Memory B cell (primary cell): ENCODE results near the gene TFAP2B.
A peak's percentile ranks its signal among the peaks of the same experiment; 100 is the strongest.

Source experiments
- ATAC-seq: fragments of 150-1000 bp; cut with Tn5 transposase; 2 replicates; pipeline ENCODE4 v1.10.0; 2021; ENCODE audit warnings: low read depth, mild to moderate bottlenecking, moderate library complexity
- DNase-seq, 2 donors: peaks; one replicate each; pipeline ENCODE4 v3.0.0; 2022; ENCODE audit warnings: low spot score in 2 of 2
- H3K27ac Mint-ChIP-seq: one replicate; pipeline ENCODE4 v1.8.0; 2022; ENCODE audit warnings: mild to moderate bottlenecking, moderate library complexity, mixed read lengths
- H3K27me3 Mint-ChIP-seq: one replicate; pipeline ENCODE4 v1.8.0; 2022; ENCODE audit warnings: mixed read lengths
- H3K36me3 Mint-ChIP-seq: one replicate; pipeline ENCODE4 v1.8.0; 2022; ENCODE audit warnings: mild to moderate bottlenecking, mixed read lengths
- H3K4me1 Mint-ChIP-seq: one replicate; pipeline ENCODE4 v1.8.0; 2022; ENCODE audit warnings: mixed read lengths
- H3K4me3 Mint-ChIP-seq: one replicate; pipeline ENCODE4 v1.8.0; 2022; ENCODE audit warnings: mild to moderate bottlenecking, moderate library complexity, mixed read lengths
- H3K9me3 Mint-ChIP-seq: one replicate; pipeline ENCODE4 v1.8.0; 2022; ENCODE audit warnings: mixed read lengths

The TFAP2B gene

GRCh38 chr6:50831186-50831585 lies 12.5 kb downstream of the TFAP2B start:
- DNase-seq (no peak), ATAC-seq (no peak)
- Mint-ChIP-seq H3K27ac (no peak overlapping the region), H3K4me1 (peaks cover 7% of the 10 kb centered on the region), H3K36me3 (no peaks in the 10 kb centered on the region), H3K27me3 (peaks cover 23% of the 10 kb centered on the region), H3K9me3 (no peaks in the 10 kb centered on the region), H3K4me3 (no peak overlapping the region)

GRCh38 chr6:50832912-50833311 lies 14.2 kb downstream of the TFAP2B start:
- no peaks in the 10 kb centered on the region for H3K36me3 Mint-ChIP-seq
- ATAC-seq (no peak), DNase-seq (no peak)
- H3K9me3 Mint-ChIP-seq: no peaks in the 10 kb centered on the region
- H3K4me3 Mint-ChIP-seq: no peak overlapping the region
- peaks cover 11% of the 10 kb centered on the region for H3K4me1 Mint-ChIP-seq
- H3K27ac Mint-ChIP-seq: no peak overlapping the region
- peaks cover 20% of the 10 kb centered on the region for H3K27me3 Mint-ChIP-seq

- Mint-ChIP-seq H3K27ac (no peak overlapping the region), H3K36me3 (no peaks in the 10 kb centered on the region), H3K4me3 (no peak overlapping the region), H3K9me3 (no peaks in the 10 kb centered on the region), H3K4me1 (peaks cover 11% of the 10 kb centered on the region), H3K27me3 (peaks cover 21% of the 10 kb centered on the region)
- DNase-seq (no peak), ATAC-seq (no peak)
These were observed 16.3 kb downstream of the TFAP2B start for GRCh38 chr6:50834929-50835410.

- DNase-seq: no peak
- ATAC-seq: no peak
- Mint-ChIP-seq H3K4me1 (peaks cover 11% of the 10 kb centered on the region), H3K27me3 (peaks cover 28% of the 10 kb centered on the region), H3K4me3 (peak overlapping the region; percentile 21), H3K36me3 (no peaks in the 10 kb centered on the region), H3K9me3 (peaks cover 1% of the 10 kb centered on the region), H3K27ac (no peak overlapping the region)
These were observed 17.6 kb downstream of the TFAP2B start for GRCh38 chr6:50836231-50836630.

- Mint-ChIP-seq H3K9me3 (peaks cover 1% of the 10 kb centered on the region), H3K27ac (no peak overlapping the region), H3K4me3 (no peak overlapping the region), H3K4me1 (peaks cover 11% of the 10 kb centered on the region), H3K27me3 (peaks cover 30% of the 10 kb centered on the region), H3K36me3 (no peaks in the 10 kb centered on the region)
- DNase-seq: no peak
- no peak for ATAC-seq
These were observed 19.1 kb downstream of the TFAP2B start for GRCh38 chr6:50837589-50838445.

GRCh38 chr6:50840112-50840810 lies 21.6 kb downstream of the TFAP2B start:
- Mint-ChIP-seq H3K9me3 (peaks cover 1% of the 10 kb centered on the region), H3K27ac (no peak overlapping the region), H3K27me3 (peaks cover 37% of the 10 kb centered on the region), H3K36me3 (no peaks in the 10 kb centered on the region), H3K4me3 (no peak overlapping the region), H3K4me1 (peaks cover 11% of the 10 kb centered on the region)
- ATAC-seq: no peak
- no peak for DNase-seq

GRCh38 chr6:50840811-50841192 lies 22.1 kb downstream of the TFAP2B start:
- DNase-seq: no peak
- H3K4me3 Mint-ChIP-seq: no peak overlapping the region

GRCh38 chr6:50842446-50842845 lies 23.8 kb downstream of the TFAP2B start:
- no peak overlapping the region for H3K27ac Mint-ChIP-seq
- H3K4me1 Mint-ChIP-seq: no peaks in the 10 kb centered on the region
- H3K9me3 Mint-ChIP-seq: peaks cover 1% of the 10 kb centered on the region

More at GRCh38 chr6:50840811-50841192, 22.1 kb downstream of the TFAP2B start:
- H3K27me3 Mint-ChIP-seq: peaks cover 34% of the 10 kb centered on the region
- H3K27ac Mint-ChIP-seq: no peak overlapping the region
- H3K36me3 Mint-ChIP-seq: no peaks in the 10 kb centered on the region
- H3K4me1 Mint-ChIP-seq: peaks cover 6% of the 10 kb centered on the region
- peaks cover 1% of the 10 kb centered on the region for H3K9me3 Mint-ChIP-seq
- no peak for ATAC-seq

GRCh38 chr6:50842861-50843384 lies 24.3 kb downstream of the TFAP2B start:
- H3K27me3 Mint-ChIP-seq: peaks cover 38% of the 10 kb centered on the region
- H3K4me3 Mint-ChIP-seq: no peak overlapping the region
- H3K36me3 Mint-ChIP-seq: no peaks in the 10 kb centered on the region
- no peaks in the 10 kb centered on the region for H3K4me1 Mint-ChIP-seq
- ATAC-seq (no peak), DNase-seq (no peak)
- peaks cover 1% of the 10 kb centered on the region for H3K9me3 Mint-ChIP-seq
- no peak overlapping the region for H3K27ac Mint-ChIP-seq

More at GRCh38 chr6:50842446-50842845, 23.8 kb downstream of the TFAP2B start:
- no peak for ATAC-seq
- H3K36me3 Mint-ChIP-seq: no peaks in the 10 kb centered on the region
- H3K27me3 Mint-ChIP-seq: peaks cover 35% of the 10 kb centered on the region
- DNase-seq: no peak
- H3K4me3 Mint-ChIP-seq: no peak overlapping the region

- DNase-seq (no peak), ATAC-seq (no peak)
- Mint-ChIP-seq H3K27ac (no peak overlapping the region), H3K4me1 (no peaks in the 10 kb centered on the region), H3K36me3 (no peaks in the 10 kb centered on the region), H3K9me3 (peaks cover 3% of the 10 kb centered on the region), H3K4me3 (no peak overlapping the region), H3K27me3 (peaks cover 36% of the 10 kb centered on the region)
These were observed 25.2 kb downstream of the TFAP2B start for GRCh38 chr6:50843842-50844241.

- Mint-ChIP-seq H3K27me3 (peaks cover 39% of the 10 kb centered on the region), H3K9me3 (peaks cover 2% of the 10 kb centered on the region), H3K36me3 (no peaks in the 10 kb centered on the region)
These were observed 26.9 kb downstream of the TFAP2B start for GRCh38 chr6:50845499-50846143.

GRCh38 chr6:50846144-50846851 lies 27.6 kb downstream of the TFAP2B start:
- Mint-ChIP-seq H3K4me1 (no peaks in the 10 kb centered on the region), H3K27me3 (peaks cover 35% of the 10 kb centered on the region), H3K9me3 (peaks cover 2% of the 10 kb centered on the region), H3K4me3 (no peak overlapping the region), H3K27ac (no peak overlapping the region), H3K36me3 (no peaks in the 10 kb centered on the region)
- ATAC-seq (no peak), DNase-seq (no peak)

More at GRCh38 chr6:50845499-50846143, 26.9 kb downstream of the TFAP2B start:
- Mint-ChIP-seq H3K4me1 (no peaks in the 10 kb centered on the region), H3K27ac (no peak overlapping the region), H3K4me3 (no peak overlapping the region)
- ATAC-seq: no peak
- DNase-seq: no peak

GRCh38 chr6:50846852-50847155 lies 28.1 kb downstream of the TFAP2B start:
- ATAC-seq (no peak), DNase-seq (no peak)
- H3K9me3 Mint-ChIP-seq: peaks cover 2% of the 10 kb centered on the region
- no peaks in the 10 kb centered on the region for H3K4me1 Mint-ChIP-seq
- H3K36me3 Mint-ChIP-seq: no peaks in the 10 kb centered on the region
- H3K4me3 Mint-ChIP-seq: no peak overlapping the region
- H3K27ac Mint-ChIP-seq: no peak overlapping the region
- H3K27me3 Mint-ChIP-seq: peaks cover 31% of the 10 kb centered on the region
